Measurements from ENCODE around the gene TENM4.

DNA sequence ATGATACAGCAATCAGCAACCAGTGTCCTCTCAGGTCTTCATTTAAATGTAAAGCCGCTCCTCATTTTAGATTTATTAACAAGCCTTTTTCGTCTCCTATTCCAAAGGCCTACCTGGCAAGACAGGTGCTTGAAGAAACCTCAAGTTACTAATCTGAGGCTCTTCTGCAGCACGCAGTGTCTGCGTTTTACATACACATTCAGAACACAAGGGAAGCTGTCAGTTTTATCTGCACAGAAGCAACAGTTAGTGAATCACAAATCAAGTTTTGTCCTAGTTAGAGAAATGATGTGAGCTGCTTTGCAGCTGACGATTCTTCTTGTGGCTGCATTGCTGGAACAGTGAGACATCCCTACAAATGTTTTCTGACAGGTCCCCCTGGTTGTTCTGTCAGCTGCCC lies 557.3 kb downstream of the TENM4 start:
- TF ChIP-seq CTCF (IDR thresholded peaks at IDR 0.05) (no peak), POLR2AphosphoS5 (IDR thresholded peaks at IDR 0.05; ENCODE audit: low read depth, low read length) (no peak), SIN3A (IDR thresholded peaks at IDR 0.05; ENCODE audit: borderline replicate concordance, insufficient read depth, low read depth, low read length) (no peak)
